HCT116 (cell line): Measurements from ENCODE around the gene GALNT15. TPM values are rescaled to one million over a fixed set of nuclear protein-coding genes. Genes with fewer than 3 reads are reported as not detected.

Source experiments
- ATAC-seq: fragments of 200-7000 bp; cut with Tn5 transposase; 2 replicates; pipeline ENCODE4 v1.9.1; 2020; ENCODE audit warnings: mild to moderate bottlenecking, moderate library complexity
- BruUV-seq: library from RNA; stranded (reverse); fragments of 400-500 nt; replicated peaks from 2 replicates; lab custom pipeline; 2021; lab: Mats Ljungman, UMichigan
- CTCF ChIA-PET: fragments of 300-600 bp; sonication (Branson Sonifier 250); formaldehyde crosslinking; loops from one replicate; lab custom pipeline; 2021; ENCODE audit warnings: antibody characterized with exemption; lab: Charles Lee
- POLR2A ChIA-PET: fragments of 300-600, 350-600 bp; sonication (Branson Sonifier 250); formaldehyde crosslinking; loops from one replicate; lab custom pipeline; 2021; ENCODE audit warnings: antibody characterized with exemption; lab: Charles Lee
- RAD21 ChIA-PET, 2 experiments: fragments of 300-600 bp; sonication (Branson Sonifier 250); formaldehyde crosslinking; loops; one replicate each; lab custom pipeline; 2023; ENCODE audit warnings: low total read pairs in 2 of 2; ENCODE audit not compliant: uncharacterized antibody in 2 of 2, unreplicated experiment in 2 of 2, low non-redundant PET in 1 of 2; lab: Charles Lee
- DNase-seq: peaks from one replicate; pipeline ENCODE4 v3.0.0-alpha.2; 2010; ENCODE audit warnings: low read depth, low spot score
- H2AFZ ChIP-seq: fragments of 200-600 bp; shearing (Covaris generic), sonication (generic); 2 replicates; pipeline ENCODE4 v1.6.1; 2017; ENCODE audit warnings: low read depth, mixed run types, mixed read lengths, antibody characterized with exemption, low read length; ENCODE audit not compliant: poor library complexity, severe bottlenecking
- H3K27ac ChIP-seq: 2 replicates; pipeline ENCODE4 v1.5.1; 2012; ENCODE audit warnings: low read depth, low read length
- H3K27me3 ChIP-seq: fragments of 200-600 bp; sonication (generic); 2 replicates; pipeline ENCODE4 v1.6.1; 2016; ENCODE audit warnings: mixed run types, low read length, mixed read lengths; ENCODE audit not compliant: insufficient read depth
- H3K36me3 ChIP-seq, 2 experiments: fragments of 200-500 bp in 1 of 2; fragments of 200-600 bp in 1 of 2; sonication (Bioruptor generic) in 1 of 2; sonication (generic) in 1 of 2; 2 replicates each; pipeline versions ENCODE4 v1.5.1 to v1.6.1; 2014 to 2016; ENCODE audit warnings: low read length in 2 of 2, inconsistent platforms in 1 of 2, mixed read lengths in 1 of 2, mixed run types in 1 of 2; ENCODE audit not compliant: insufficient read depth in 2 of 2, control insufficient read depth in 1 of 2
- H3K4me1 ChIP-seq, 2 experiments: fragments of 200-600 bp in 1 of 2; sonication (generic) in 1 of 2; 2 replicates each; pipeline versions ENCODE4 v1.5.1 to v1.6.1; 2012 to 2017; ENCODE audit warnings: low read length in 2 of 2, inconsistent platforms in 1 of 2, mild to moderate bottlenecking in 1 of 2, mixed read lengths in 1 of 2, mixed run types in 1 of 2, moderate library complexity in 1 of 2; ENCODE audit not compliant: insufficient read depth in 2 of 2, control insufficient read depth in 1 of 2
- H3K4me2 ChIP-seq: fragments of 200-600 bp; sonication (generic); 2 replicates; pipeline ENCODE4 v1.6.1; 2017; ENCODE audit warnings: mixed run types, low read length, mixed read lengths
- H3K4me3 ChIP-seq, 2 experiments: fragments of 200-600 bp in 1 of 2; sonication (generic) in 1 of 2; replicated peaks in 1 of 2; 2 replicates each; pipeline ENCODE4 v1.5.1; 2011 to 2016; ENCODE audit warnings: low read length in 2 of 2, control low read depth in 1 of 2, low read depth in 1 of 2, mild to moderate bottlenecking in 1 of 2, mixed read lengths in 1 of 2, mixed run types in 1 of 2
- H3K79me2 ChIP-seq: fragments of 200-600 bp; sonication (generic); 2 replicates; pipeline ENCODE4 v1.6.1; 2017; ENCODE audit warnings: mild to moderate bottlenecking, mixed run types, low read length, moderate library complexity, mixed read lengths; ENCODE audit not compliant: insufficient read depth
- H3K9ac ChIP-seq: fragments of 200-600 bp; sonication (generic); 2 replicates; pipeline ENCODE4 v1.6.1; 2016; ENCODE audit warnings: low read length, mixed read lengths
- H3K9me2 ChIP-seq: fragments of 200-600 bp; sonication (generic), shearing (Covaris generic); 2 replicates; pipeline ENCODE4 v1.6.1; 2017; ENCODE audit warnings: mixed run types, mild to moderate bottlenecking, moderate library complexity; ENCODE audit not compliant: insufficient read depth
- H3K9me3 ChIP-seq, 2 experiments: fragments of 200-500 bp in 1 of 2; fragments of 200-600 bp in 1 of 2; sonication (Bioruptor generic) in 1 of 2; sonication (generic) in 1 of 2; 2 replicates each; pipeline ENCODE4 v1.6.1; 2014 to 2017; ENCODE audit warnings: low read length in 2 of 2, mixed read lengths in 2 of 2, inconsistent platforms in 1 of 2, low read depth in 1 of 2, mild to moderate bottlenecking in 1 of 2, mixed run types in 1 of 2, moderate library complexity in 1 of 2; ENCODE audit not compliant: control insufficient read depth in 1 of 2, insufficient read depth in 1 of 2
- H4K20me1 ChIP-seq: fragments of 200-600 bp; sonication (generic), shearing (Covaris generic); 2 replicates; pipeline ENCODE4 v1.6.1; 2017; ENCODE audit warnings: mixed run types, mild to moderate bottlenecking, moderate library complexity; ENCODE audit not compliant: insufficient read depth
- ATF3 ChIP-seq: IDR thresholded peaks from 2 replicates; pipeline ENCODE4 v1.6.1; 2012
- CEBPB ChIP-seq: IDR thresholded peaks from 2 replicates; pipeline ENCODE4 v1.6.1; 2012; ENCODE audit warnings: low read depth
- CTCF ChIP-seq, 3 experiments: fragments of 200-600 bp in 1 of 3; sonication (generic) in 1 of 3; IDR thresholded peaks in 2 of 3; conservative IDR thresholded peaks in 1 of 3; 2 replicates each; pipeline ENCODE4 v1.5.1; 2012 to 2017; ENCODE audit warnings: low read depth in 2 of 3, low read length in 2 of 3, antibody characterized with exemption in 1 of 3, borderline replicate concordance in 1 of 3, control low read depth in 1 of 3, mild to moderate bottlenecking in 1 of 3, mixed read lengths in 1 of 3, mixed run types in 1 of 3, moderate library complexity in 1 of 3; ENCODE audit not compliant: insufficient read depth in 1 of 3
- EZH2phosphoT487 ChIP-seq: fragments of 200-600 bp; IDR thresholded peaks from 2 replicates; pipeline ENCODE4 v1.6.1; 2018; ENCODE audit warnings: antibody characterized with exemption, borderline replicate concordance
- FOSL1 ChIP-seq: IDR thresholded peaks from 2 replicates; pipeline ENCODE4 v1.6.1; 2012; ENCODE audit warnings: low read depth
- POLR2AphosphoS5 ChIP-seq: IDR thresholded peaks from 2 replicates; pipeline ENCODE4 v1.6.1; 2011; ENCODE audit warnings: mild to moderate bottlenecking, low read depth, low read length, moderate library complexity
- REST ChIP-seq: IDR thresholded peaks from 2 replicates; pipeline ENCODE4 v1.6.1; 2012; ENCODE audit warnings: low read depth
- SIN3A ChIP-seq: IDR thresholded peaks from 2 replicates; pipeline ENCODE4 v1.6.1; 2012; ENCODE audit warnings: low read depth
- SP1 ChIP-seq: IDR thresholded peaks from 2 replicates; pipeline ENCODE4 v1.6.1; 2012; ENCODE audit warnings: low read depth
- SRF ChIP-seq: IDR thresholded peaks from 2 replicates; pipeline ENCODE4 v1.6.1; 2012; ENCODE audit warnings: low read depth
- TCF7L2 ChIP-seq: IDR thresholded peaks from 2 replicates; pipeline ENCODE4 v1.7.0; 2011; ENCODE audit warnings: borderline replicate concordance, inconsistent platforms; ENCODE audit not compliant: insufficient read depth, insufficient read length; ENCODE audit errors: extremely low read depth
- YY1 ChIP-seq: IDR thresholded peaks from 2 replicates; pipeline ENCODE4 v1.6.1; 2011; ENCODE audit warnings: low read length, low read depth, moderate library complexity, mild to moderate bottlenecking; ENCODE audit not compliant: insufficient replicate concordance; ENCODE audit errors: extremely low read depth
- ZFX ChIP-seq: fragments of 450-650 bp; IDR thresholded peaks from 2 replicates; pipeline ENCODE4 v1.6.1; 2017
- ZNF274 ChIP-seq: fragments of 200-500 bp; sonication (Bioruptor generic); IDR thresholded peaks from 2 replicates; pipeline ENCODE4 v1.6.1; 2014; ENCODE audit warnings: mild to moderate bottlenecking, low read depth, low read length, inconsistent platforms
- intact Hi-C: fragments of 100-400 bp; cut with micrococcal nuclease; formaldehyde crosslinking; loops from 2 replicates; pipeline ENCODE4 v1.10.0; 2022
- total RNA-seq: library from RNA; stranded (reverse); gene quantifications from one replicate; pipeline ENCODE4 v1.2.1, GENCODE V29; 2021; ENCODE audit not compliant: unreplicated experiment

GALNT15 gene
- total RNA-seq, 1 experiment from 2014 or later = 0.05 TPM

GRCh38 chr3:16257309-16257708, 82.8 kb downstream of the GALNT15 start:
- H3K27me3 ChIP-seq = no peaks in the 10 kb centered on the region
- no peak for ATAC-seq
- BruUV-seq = no TSS peak
- TF ChIP-seq CTCF (IDR thresholded peaks at IDR 0.05 in 2 of 3, conservative IDR thresholded peaks at IDR 0.05 in 1 of 3; ENCODE audit: borderline replicate concordance in 1 of 3, insufficient read depth in 1 of 3, low read depth in 2 of 3, low read length in 2 of 3) = no peak
- no peak for TF ChIP-seq SP1
- no peak for TF ChIP-seq SRF
- no peak for TF ChIP-seq ZNF274
- TF ChIP-seq FOSL1 = no peak
- no peak for TF ChIP-seq SIN3A
- no peak for TF ChIP-seq ATF3
- no peak for TF ChIP-seq TCF7L2
- no peak for TF ChIP-seq CEBPB
- no peak for TF ChIP-seq POLR2AphosphoS5
- no peak for TF ChIP-seq REST
- no peak for TF ChIP-seq YY1
- no peak for TF ChIP-seq ZFX
- TF ChIP-seq EZH2phosphoT487 = no peak
- TF ChIP-seq, all 23 proteins: peak for 0
- CTCF ChIA-PET = no interaction called here
- Histone ChIP-seq H3K9ac (no peak overlapping the region), H2AFZ (no peak overlapping the region), H3K9me3 (no peaks in the 10 kb centered on the region), H3K36me3 (peaks cover 3 to 10% of the 10 kb centered on the region in 2 experiments), H3K79me2 (peaks cover 9% of the 10 kb centered on the region), H3K4me3 (no peak overlapping the region), H3K9me2 (no peaks in the 10 kb centered on the region), H4K20me1 (no peaks in the 10 kb centered on the region), H3K4me1 (no peaks in the 10 kb centered on the region), H3K4me2 (no peak overlapping the region), H3K27ac (no peak overlapping the region)
- intact Hi-C loops = no loop called here
- POLR2A ChIA-PET = no interaction called here
- no peak for DNase-seq
- RAD21 ChIA-PET = no interaction called here
